H1 (cell line): ENCODE measurements around the gene PDE4B. TPM values are rescaled to one million over a fixed set of nuclear protein-coding genes. Genes with fewer than 3 reads are reported as not detected.

Source experiments
- BRCA1 ChIP-seq: IDR thresholded peaks from 2 replicates; pipeline ENCODE4 v1.6.1; 2012; ENCODE audit warnings: low read depth, low read length, improper control_type of control experiment
- JUN ChIP-seq: IDR thresholded peaks from 2 replicates; pipeline ENCODE4 v1.6.1; 2011; ENCODE audit warnings: low read depth, mild to moderate bottlenecking, improper control_type of control experiment, low read length
- TEAD4 ChIP-seq: IDR thresholded peaks from 2 replicates; pipeline ENCODE4 v1.6.1; 2012; ENCODE audit warnings: low read depth, low read length, inconsistent platforms, mixed read lengths
- polyA plus RNA-seq, 7 experiments: library from polyadenylated mRNA; depleted of rRNA in 3 of 7; stranded (reverse) in 5 of 7; unstranded in 2 of 7; fragments of >200 nt in 5 of 7; fragments of 200-250 nt in 2 of 7; gene quantifications; 1 replicate in 5 of 7; 2 replicates in 1 of 7; 4 replicates in 1 of 7; pipeline versions ENCODE4 v1.2.1 to v1.2.3, GENCODE V29; 2011 to 2013; ENCODE audit warnings: missing spikeins in 2 of 7, mixed read lengths in 2 of 7
- total RNA-seq: library from RNA; stranded (reverse); fragmentation: NEBNext Ultra II Directional; extraction: Animal tissue kit (Norgen Biotek cat#: 25700); gene quantifications from 2 replicates; pipeline ENCODE4 v1.2.1, GENCODE V29; 2021

The PDE4B gene
- total and polyA plus RNA-seq, 2 of the 8 experiments (the other 6 are each of a cell fraction or from before 2014, with no cell fraction given), result 5.0 to 15.1 TPM

- TF ChIP-seq JUN, result no peak
- TF ChIP-seq BRCA1, result no peak
- TF ChIP-seq TEAD4, result no peak
Observed at GRCh38 chr1:66214901-66215300, 422.2 kb downstream of the PDE4B start (continued).
